ENCODE measurements around the gene ARHGAP4. TPM values are rescaled to one million over a fixed set of nuclear protein-coding genes. Genes with fewer than 3 reads are reported as not detected.

The ARHGAP4 gene
- total and polyA plus RNA-seq, 10 of the 15 experiments (the other 5 are each of a cell fraction or from before 2014, with no cell fraction given): 0.71 to 120 (median 44.3) TPM

DNA sequence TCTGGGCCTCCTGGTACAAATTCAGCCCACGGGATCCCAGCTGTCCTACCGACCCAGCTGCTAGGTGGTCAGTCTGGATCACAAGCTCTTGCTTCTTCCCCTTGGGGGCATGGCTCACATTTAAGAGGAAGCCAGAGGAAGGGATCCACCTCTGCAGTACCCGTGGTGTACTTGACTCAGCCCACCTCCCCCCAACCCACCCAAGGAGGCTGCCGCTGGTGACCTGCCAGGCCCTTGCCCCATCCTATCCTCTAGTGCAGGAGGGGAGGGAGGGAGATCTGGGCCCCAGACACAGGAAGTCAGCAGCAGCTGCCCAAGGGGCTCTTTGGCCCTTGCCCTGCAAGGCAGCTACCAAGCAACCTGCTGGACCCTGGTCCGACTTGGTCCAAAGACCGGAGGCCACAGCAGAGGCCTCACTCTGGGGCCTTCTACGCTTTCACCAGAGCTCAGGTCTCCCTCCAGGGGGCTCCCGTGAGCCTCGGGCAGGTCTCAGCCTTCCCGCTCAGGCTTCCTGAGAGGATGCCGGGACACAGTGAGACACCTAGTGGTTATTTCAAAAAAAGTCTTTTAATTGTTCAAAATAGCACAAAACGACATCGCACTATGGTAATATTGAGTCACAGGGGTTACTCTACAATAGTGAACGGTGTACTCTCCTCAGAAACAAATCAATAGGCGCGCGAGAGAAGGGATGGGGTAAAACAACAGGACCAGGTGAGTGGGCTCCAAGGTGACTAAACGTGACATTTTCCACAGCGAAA lies 21.1 kb upstream of the ARHGAP4 start (continued):
- TF ChIP-seq SUZ12 (IDR thresholded peaks at IDR 0.05; ENCODE audit: unreplicated experiment) (no peak), RB1 (IDR thresholded peaks at IDR 0.05; ENCODE audit: borderline replicate concordance) (peak; percentile 87; the same call in 1 of the 2 replicates)
- TF ChIP-seq, protein P1, sequence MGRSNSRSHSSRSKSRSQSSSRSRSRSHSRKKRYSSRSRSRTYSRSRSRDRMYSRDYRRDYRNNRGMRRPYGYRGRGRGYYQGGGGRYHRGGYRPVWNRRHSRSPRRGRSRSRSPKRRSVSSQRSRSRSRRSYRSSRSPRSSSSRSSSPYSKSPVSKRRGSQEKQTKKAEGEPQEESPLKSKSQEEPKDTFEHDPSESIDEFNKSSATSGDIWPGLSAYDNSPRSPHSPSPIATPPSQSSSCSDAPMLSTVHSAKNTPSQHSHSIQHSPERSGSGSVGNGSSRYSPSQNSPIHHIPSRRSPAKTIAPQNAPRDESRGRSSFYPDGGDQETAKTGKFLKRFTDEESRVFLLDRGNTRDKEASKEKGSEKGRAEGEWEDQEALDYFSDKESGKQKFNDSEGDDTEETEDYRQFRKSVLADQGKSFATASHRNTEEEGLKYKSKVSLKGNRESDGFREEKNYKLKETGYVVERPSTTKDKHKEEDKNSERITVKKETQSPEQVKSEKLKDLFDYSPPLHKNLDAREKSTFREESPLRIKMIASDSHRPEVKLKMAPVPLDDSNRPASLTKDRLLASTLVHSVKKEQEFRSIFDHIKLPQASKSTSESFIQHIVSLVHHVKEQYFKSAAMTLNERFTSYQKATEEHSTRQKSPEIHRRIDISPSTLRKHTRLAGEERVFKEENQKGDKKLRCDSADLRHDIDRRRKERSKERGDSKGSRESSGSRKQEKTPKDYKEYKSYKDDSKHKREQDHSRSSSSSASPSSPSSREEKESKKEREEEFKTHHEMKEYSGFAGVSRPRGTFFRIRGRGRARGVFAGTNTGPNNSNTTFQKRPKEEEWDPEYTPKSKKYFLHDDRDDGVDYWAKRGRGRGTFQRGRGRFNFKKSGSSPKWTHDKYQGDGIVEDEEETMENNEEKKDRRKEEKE (IDR thresholded peaks at IDR 0.05): no peak
- TF ChIP-seq, protein P2, sequence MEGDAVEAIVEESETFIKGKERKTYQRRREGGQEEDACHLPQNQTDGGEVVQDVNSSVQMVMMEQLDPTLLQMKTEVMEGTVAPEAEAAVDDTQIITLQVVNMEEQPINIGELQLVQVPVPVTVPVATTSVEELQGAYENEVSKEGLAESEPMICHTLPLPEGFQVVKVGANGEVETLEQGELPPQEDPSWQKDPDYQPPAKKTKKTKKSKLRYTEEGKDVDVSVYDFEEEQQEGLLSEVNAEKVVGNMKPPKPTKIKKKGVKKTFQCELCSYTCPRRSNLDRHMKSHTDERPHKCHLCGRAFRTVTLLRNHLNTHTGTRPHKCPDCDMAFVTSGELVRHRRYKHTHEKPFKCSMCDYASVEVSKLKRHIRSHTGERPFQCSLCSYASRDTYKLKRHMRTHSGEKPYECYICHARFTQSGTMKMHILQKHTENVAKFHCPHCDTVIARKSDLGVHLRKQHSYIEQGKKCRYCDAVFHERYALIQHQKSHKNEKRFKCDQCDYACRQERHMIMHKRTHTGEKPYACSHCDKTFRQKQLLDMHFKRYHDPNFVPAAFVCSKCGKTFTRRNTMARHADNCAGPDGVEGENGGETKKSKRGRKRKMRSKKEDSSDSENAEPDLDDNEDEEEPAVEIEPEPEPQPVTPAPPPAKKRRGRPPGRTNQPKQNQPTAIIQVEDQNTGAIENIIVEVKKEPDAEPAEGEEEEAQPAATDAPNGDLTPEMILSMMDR (IDR thresholded peaks at IDR 0.05 in 2 of 3, conservative IDR thresholded peaks at IDR 0.05 in 1 of 3; ENCODE audit: control insufficient read depth in 2 of 3, extremely low read depth in 1 of 3, insufficient read depth in 1 of 3, low read depth in 3 of 3, low read length in 3 of 3): peak; percentile 95 to 97 (median 97); a peak in 5 of 6 replicates

All from GM12878 (cell line).